ENCODE data around the gene SH3GL2.
"Not testable (repeated sequence)": the region's sequence is repeated elsewhere in the genome, so short reads cannot be mapped to it uniquely, and the experiment has no call there.

Gene SH3GL2

DNA sequence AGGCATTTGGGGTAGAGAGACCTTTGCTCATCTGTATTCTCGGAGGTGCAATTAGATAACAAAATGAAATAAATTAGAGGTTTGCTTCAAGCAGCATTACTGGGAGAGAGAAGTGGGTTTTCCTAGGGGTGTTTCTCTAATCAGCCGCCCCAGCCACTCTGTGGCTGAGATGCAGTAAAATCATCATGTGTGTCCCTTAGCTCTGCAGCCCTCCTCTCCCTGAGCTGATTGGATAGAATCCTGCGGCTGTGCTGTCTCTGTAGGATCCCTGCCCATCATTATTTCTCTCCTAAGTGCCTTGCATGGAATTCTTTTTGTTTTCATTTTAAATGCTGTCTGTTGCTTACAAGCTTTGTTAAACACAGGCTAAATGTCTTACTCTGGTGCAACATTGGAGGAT lies 171.4 kb downstream of the SH3GL2 start:
- DNase-seq (ENCODE audit: low read depth in 2 of 2): no peak
- no peak overlapping the region for H3K4me3 ChIP-seq (replicated peaks in 1 of 2; ENCODE audit: low read depth in 2 of 2, low read length in 2 of 2)
- no peak for TF ChIP-seq CTCF (IDR thresholded peaks at IDR 0.05; ENCODE audit: low read depth, low read length)

DNA sequence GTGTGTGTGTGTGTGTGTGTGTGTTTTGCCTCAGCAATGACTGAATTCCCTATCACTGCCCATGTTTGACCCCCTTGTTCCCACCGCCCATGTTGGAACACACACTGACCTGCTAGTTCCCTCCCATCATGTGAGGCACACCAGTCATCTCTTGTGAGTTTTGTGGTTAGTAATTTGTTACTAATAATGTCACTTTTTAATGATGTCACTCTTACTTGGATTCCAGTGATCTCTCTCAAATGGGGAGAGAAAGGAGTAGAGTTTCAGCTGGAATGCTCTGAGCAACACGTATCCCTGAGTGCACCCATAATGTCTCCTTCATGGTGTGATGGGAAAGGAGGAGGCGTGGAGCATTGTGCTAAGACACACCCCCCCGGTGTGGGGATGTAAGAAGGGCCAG lies 172.6 kb downstream of the SH3GL2 start:
- no peak overlapping the region for H3K4me3 ChIP-seq (replicated peaks in 1 of 2; ENCODE audit: low read depth in 2 of 2, low read length in 2 of 2)
- no peak for TF ChIP-seq CTCF (IDR thresholded peaks at IDR 0.05; ENCODE audit: low read depth, low read length)
- no peak for DNase-seq (ENCODE audit: low read depth in 2 of 2)

GRCh38 chr9:17752021-17752420 lies 173.2 kb downstream of the SH3GL2 start:
- DNase-seq (ENCODE audit: low read depth in 2 of 2): no peak
- TF ChIP-seq CTCF (IDR thresholded peaks at IDR 0.05; ENCODE audit: low read depth, low read length): no peak
- no peak overlapping the region for H3K4me3 ChIP-seq (replicated peaks in 1 of 2; ENCODE audit: low read depth in 2 of 2, low read length in 2 of 2)

DNA sequence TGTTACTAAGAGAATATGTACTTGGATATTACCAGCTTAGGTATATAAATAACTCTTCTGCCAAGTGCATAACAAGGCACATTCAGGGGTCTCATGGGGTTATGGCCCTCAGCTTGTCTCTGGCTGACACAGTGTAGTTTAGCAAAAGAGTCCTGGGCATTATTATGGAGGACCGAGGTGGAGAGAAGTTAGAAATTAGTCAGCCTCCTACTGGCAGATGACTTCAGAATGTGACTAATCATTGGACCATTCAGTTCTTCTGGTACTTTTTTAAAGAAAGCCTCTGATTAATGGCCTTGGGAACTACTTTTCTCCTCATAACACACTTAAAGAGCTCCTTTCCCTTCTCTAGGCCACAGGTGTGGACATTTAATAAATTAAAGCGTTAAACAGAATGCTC lies 178.9 kb downstream of the SH3GL2 start:
- TF ChIP-seq CTCF (IDR thresholded peaks at IDR 0.05; ENCODE audit: low read depth, low read length): no peak
- peak in 1 of 2 donors; percentile 1 for DNase-seq (ENCODE audit: low read depth in 2 of 2)
- H3K4me3 ChIP-seq (replicated peaks in 1 of 2; ENCODE audit: low read depth in 2 of 2, low read length in 2 of 2): no peak overlapping the region

DNA sequence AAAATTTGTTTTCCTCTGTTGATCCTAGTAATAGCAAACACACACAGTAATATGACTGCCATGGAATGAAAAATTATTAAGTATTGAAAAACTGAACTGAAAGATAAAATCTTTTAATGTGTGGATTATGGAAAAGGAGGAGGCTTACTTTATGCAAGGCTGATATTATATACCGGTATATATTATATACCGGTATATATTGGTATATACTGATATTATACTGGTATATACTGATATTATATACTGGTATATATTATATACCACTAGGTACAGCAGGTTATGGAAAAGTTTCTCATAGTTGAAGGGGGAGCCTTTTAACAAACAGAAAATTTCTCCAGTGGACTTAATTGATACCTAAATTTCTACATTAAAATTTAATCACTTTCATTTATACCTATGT lies 181.4 kb downstream of the SH3GL2 start:
- no peak for TF ChIP-seq CTCF (IDR thresholded peaks at IDR 0.05; ENCODE audit: low read depth, low read length)
- DNase-seq (ENCODE audit: low read depth in 2 of 2): no peak
- no peak overlapping the region for H3K4me3 ChIP-seq (replicated peaks in 1 of 2; ENCODE audit: low read depth in 2 of 2, low read length in 2 of 2)

DNA sequence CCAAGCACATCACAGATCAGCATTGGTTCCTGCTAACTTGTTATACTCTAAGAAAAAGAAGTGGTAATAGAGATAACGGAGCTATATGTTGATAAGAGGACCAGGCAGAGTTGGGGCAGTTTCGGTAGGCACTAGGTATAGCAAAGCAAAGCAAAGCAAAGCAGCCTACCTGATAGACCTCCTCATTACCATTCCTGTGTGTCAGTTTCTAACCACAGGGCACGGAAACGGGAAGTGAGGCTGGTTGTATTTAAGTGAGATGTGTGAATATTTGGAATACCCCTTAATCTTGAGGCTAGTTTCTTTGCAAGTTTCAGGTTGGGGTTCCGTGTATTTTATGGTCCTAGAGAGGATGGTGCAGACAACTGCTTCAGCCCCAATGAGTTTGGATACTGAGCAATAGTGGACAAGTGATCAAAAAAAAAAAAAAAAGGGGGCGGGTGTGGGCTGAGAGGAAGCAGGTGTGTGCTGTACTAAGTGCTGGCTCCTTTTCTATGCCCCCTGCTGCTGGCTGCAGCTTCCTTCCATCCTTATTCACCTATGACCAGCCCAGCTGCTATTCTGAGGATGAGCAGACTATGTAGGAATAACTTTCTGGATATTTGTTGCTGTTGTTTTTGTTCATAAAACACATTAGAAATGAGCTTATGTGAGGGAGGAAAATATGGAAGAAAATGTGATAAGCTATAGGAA lies 183.3 kb downstream of the SH3GL2 start:
- no peak for DNase-seq (ENCODE audit: low read depth in 2 of 2)
- no peak for TF ChIP-seq CTCF (IDR thresholded peaks at IDR 0.05; ENCODE audit: low read depth, low read length)

DNA sequence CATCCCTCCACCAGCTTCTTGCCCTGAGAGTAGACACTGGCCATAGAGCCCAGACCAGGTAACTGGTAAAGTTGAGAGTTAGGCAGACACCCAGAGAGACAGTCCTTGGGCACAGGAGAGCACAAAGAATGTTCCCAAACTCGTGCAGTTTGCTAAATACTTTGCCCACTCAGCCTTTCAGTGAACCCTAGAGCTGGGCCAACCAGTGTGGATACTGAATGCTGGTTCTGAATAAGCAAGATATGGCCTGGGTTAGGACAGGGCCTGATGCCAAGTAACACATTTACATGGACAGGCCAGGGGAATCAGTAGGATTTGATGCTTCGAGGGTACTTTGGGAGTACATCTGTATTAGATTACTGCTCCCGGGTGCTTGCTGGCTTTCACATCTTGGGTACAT lies 185.4 kb downstream of the SH3GL2 start:
- no peak for DNase-seq (ENCODE audit: low read depth in 2 of 2)
- no peak for TF ChIP-seq CTCF (IDR thresholded peaks at IDR 0.05; ENCODE audit: low read depth, low read length)
- H3K4me3 ChIP-seq (replicated peaks in 1 of 2; ENCODE audit: low read depth in 2 of 2, low read length in 2 of 2): no peak overlapping the region

More for the DNA sequence above, 183.3 kb downstream of the SH3GL2 start:
- H3K4me3 ChIP-seq (replicated peaks in 1 of 2; ENCODE audit: low read depth in 2 of 2, low read length in 2 of 2): no peak overlapping the region

- DNase-seq (ENCODE audit: low read depth in 2 of 2): not testable (repeated sequence)
Observed at GRCh38 chr9:17765131-17765530, 186.3 kb downstream of the SH3GL2 start.

More at GRCh38 chr9:17765131-17765530, 186.3 kb downstream of the SH3GL2 start:
- H3K4me3 ChIP-seq (replicated peaks in 1 of 2; ENCODE audit: low read depth in 2 of 2, low read length in 2 of 2): not testable (repeated sequence)

All from cardiac fibroblast (primary cell).